Posterior cingulate gyrus (tissue), 11 donors: Measurements from ENCODE around the gene PHLDA2.
"Not testable (repeated sequence)": the region's sequence is repeated elsewhere in the genome, so short reads cannot be mapped to it uniquely, and the experiment has no call there.

ENCODE experiments used
- DNase-seq, 10 donors: peaks; one replicate each; pipeline versions ENCODE4 v3.0.0 to v3.0.0-alpha.2; 2020 to 2021; ENCODE audit warnings: mixed read lengths in 3 of 10
- intact Hi-C: fragments of 100-400 bp; cut with DNase I; formaldehyde crosslinking; loops from one replicate; pipeline ENCODE4 v1.15.1; 2023

PHLDA2 gene

DNA sequence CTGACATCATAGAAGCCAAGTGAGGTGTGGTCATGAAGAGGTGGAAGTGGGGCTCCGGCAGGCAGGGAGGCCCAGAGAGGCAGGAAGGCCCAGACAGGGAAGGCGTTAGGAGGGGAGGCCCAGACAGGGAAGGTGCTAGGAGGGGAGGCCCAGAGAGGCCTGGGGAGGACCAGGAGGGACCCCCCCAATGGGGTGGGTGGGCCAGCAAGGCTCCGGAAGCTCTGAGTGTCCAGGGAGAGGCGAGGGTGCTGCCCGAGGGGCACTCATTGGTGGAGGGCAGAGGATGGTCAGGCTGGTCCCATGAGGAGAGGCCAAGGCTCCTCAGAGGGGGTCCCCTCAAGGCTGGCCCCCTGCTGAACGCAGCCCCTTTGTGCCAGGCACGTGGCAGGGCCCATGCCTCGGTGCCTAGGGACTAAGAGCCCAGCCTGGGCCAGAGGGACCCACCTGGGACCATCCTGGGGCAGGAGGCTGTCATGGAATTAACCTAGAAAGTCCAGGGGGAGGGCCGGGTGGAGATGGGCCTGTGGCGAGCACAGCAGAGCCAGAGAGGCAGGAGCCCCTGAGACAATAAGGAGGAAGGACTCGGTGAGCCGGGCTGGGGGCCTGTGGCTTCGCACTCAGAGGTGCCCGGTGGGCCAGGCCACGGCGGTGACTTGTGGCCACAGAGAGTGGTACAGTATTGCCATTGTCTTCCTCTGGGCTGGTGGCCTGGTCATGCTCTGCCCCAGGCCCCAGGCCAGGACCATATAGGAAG lies 12.2 kb downstream of the PHLDA2 start:
- DNase-seq = no peak
- intact Hi-C loops = no loop called here

DNA sequence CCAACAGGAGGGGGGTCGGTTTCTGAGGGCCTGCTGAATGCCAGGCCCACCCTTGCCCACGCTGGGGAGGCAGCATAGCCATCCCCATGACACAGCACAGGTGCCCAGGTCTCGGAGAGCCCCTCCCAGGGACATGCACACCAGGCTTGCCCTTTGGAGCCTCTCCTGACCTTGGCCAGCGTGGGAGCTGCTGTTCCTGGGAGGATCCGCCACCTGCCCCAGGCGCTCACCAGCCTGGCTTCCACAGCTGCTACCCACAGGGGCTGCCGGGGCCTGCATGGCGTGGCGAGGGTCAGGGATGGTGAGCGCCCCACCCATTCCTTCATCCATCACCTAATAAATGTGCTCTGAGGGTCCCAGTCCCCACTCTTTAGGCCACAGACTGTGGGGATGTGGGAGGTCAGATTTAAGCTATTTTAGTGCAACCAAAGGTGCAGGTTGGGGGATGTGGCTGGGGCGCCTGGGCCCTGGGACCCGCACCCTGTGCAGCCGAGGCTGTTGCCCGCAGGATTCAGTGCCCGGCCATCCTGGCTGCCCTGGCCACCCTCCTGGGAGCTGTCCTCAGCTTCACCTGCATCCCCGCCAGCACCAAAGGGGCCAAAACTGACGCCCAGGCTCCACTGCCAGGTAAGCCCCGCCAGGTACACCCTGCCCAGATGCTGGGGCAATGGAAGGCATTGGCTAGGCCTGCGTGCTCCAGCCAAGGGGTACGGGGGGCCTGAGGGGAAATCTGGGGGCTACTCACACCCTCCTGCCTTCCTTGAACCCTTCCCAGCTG lies 12.9 kb downstream of the PHLDA2 start:
- intact Hi-C loops = no loop called here
- no peak for DNase-seq

DNA sequence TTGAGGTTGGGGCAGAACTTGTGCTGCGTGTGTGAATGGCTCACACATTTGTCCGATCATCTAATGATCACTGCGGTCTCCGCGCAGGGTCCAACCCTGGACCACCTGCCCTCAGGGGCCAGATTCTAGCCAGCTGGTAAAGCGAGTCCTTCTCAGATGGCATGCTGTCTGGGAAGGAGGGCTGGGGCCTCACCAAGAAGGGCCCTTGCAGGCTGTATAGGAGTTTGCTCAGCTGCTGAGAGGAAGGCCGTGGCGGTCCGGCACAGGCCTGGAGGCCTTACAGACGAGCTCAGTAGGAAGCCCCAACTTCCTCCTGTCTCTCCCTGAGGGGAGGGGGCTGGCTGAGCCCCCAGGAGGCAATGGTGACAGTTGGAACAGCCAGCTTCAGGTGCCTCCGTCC lies 13.7 kb downstream of the PHLDA2 start:
- intact Hi-C loops = no loop called here
- DNase-seq = no peak

DNA sequence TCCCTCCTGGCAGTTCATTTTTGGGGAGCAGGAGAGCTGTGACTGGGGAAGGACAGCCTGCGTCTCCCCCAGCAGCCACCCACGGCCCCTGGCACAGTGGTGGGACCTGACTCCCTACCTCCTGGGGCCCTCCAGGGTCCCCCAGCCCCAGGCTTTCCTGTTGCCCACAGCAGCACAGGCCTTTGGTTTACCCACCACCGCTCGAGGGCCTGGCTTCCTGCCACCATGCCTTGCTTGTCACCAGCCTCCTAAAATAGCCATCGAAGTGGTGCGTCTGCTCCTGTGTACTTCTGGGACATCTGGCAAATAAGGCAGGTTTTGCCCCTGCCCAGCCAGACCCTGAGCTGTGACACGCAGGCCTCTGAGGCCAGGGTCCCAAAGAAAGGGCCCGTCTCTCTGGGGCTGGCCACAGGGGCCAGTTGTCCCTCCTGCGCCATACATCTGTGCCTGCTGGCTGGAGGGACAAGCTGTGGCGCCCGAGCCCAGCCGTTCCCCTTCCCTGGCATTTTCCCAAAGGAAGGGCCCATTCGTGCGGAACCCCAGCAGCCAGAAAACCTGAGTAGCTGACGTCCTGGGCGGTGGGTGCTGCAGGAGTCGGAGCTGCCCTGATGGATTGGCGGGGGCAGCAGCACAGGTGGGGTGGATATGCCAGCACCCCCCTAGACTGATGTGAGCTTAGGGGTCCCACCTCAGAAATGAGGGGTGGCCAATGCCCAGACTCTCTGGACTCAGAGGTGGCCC lies 14.6 kb downstream of the PHLDA2 start:
- DNase-seq = peak in 7 of 10 donors; percentile 35 to 92 (median 75)
- intact Hi-C loops = no loop called here

DNA sequence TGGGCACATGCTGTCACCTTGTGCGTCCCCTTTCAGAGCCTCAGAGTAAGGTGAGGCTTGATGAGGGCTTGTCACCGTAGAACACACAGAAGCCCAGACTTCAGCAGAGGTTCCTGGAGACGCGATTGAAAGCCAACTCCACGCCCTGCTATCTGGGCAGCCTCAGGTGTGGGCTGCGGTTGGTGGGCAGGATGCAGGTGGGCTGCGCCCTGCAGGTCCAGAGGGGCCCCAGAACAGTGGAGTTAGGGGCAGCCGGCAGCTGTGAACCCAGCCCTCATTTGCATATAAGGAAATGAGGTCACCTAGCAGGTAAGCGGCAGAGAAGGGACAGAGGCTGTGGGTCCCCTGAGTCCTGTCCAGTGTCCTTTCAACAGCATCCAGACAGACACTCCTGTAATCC lies 15.4 kb downstream of the PHLDA2 start:
- no peak for DNase-seq
- intact Hi-C loops = no loop called here

DNA sequence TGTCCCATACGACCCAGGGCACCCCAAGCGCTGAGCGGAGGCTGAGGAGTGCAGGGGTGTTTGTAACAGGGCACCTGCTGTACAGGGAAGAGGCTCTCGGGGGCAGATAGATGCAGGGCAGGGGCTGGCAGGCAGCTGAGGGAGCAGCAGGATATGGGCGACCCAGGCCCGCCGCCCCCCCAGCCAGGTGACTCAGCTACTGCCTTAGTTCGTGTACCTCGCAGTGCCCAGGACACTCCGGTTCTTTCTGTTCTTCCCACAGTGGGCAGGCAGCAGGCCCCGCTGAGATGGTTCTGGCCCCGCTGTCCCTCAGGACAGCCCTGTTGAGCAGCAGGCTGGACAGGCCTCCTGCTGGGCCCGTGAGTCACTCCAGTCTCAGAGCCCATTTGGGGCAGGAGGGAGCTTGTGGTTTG lies 16.2 kb downstream of the PHLDA2 start:
- intact Hi-C loops = no loop called here
- DNase-seq = no peak

DNA sequence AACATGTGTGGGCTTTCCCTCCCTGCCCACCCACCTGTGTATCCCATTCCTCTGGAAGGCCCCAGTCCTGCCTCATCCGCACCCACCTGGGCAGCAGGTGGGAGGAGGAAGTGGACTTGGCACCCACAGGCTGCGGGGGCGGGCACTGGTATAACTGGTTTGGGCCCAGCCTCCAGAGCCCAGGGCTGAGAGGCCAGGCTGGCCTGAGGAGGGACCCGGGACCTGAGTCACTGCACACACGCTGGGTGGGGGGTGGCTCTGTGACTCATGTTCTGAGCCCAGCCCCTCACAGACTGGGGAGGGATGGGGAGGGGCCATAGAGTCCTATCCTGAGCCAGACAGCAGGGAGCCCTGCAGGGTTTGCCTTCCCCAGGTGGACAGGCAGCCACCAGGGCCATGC lies 16.7 kb downstream of the PHLDA2 start:
- no peak for DNase-seq
- intact Hi-C loops = no loop called here

DNA sequence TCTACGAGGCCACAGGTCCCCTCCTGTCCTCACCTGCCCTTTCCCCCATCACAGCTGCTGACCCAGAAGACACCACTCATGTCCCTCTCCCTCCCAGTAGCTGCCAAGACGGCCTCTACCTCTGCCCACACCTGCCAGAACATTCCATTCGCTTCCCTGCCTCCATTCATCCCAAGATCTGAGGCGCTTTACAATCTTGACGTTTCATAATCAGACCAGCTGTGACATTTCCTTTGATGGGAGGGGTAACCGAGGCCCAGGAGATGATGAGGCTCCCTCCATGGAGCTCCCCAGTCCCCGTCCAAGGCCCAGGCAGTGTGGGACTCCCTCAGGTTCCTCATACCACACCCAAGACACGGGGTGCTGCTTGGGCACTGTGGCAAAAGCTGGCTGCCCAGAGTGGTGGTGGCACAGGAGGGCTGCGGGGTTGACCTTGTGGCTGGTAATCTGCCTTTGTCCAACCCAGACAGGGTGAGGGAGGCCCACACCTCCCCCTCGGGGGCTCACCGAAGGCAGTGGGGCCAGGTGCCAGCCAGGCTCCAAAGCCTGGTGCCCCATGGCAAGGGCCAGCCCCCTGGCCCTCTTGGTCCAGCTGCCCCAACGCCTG lies 17.3 kb downstream of the PHLDA2 start:
- intact Hi-C loops = no loop called here
- DNase-seq = no peak

DNA sequence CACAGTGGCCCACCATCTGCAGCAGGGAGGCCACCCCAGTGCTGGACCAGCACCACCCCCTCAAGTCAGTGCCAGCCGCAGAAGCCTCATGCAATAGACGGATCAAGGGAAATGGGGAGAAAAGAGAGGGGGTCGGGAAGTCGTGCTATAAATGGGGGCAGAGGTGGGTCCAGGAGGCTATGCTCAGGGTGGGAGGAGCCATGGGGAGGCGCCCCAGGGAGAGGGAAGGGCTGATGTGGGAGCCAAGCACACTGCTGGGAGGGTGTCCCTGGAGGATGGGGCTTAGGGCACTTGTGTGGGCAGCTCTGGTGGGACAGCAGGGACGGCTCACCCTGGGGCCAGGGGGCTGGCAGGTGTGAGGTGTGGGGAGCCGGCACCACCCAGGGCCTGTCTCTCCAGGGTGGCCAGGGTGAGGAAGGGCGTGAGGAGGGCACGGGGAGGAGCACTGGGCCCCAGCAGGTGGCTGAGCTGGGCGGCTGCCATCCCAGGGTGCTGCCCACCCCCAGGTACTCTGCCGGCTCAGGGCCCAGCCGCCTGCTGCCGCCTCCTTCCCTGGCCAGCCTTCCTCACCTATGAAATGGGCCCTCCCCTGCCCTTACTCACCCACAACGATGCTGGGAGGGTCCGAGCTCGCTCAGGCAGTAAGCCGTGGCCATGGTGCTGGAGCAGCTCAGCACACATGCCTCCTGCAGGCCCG lies 18.0 kb downstream of the PHLDA2 start:
- intact Hi-C loops = no loop called here
- DNase-seq = no peak

DNA sequence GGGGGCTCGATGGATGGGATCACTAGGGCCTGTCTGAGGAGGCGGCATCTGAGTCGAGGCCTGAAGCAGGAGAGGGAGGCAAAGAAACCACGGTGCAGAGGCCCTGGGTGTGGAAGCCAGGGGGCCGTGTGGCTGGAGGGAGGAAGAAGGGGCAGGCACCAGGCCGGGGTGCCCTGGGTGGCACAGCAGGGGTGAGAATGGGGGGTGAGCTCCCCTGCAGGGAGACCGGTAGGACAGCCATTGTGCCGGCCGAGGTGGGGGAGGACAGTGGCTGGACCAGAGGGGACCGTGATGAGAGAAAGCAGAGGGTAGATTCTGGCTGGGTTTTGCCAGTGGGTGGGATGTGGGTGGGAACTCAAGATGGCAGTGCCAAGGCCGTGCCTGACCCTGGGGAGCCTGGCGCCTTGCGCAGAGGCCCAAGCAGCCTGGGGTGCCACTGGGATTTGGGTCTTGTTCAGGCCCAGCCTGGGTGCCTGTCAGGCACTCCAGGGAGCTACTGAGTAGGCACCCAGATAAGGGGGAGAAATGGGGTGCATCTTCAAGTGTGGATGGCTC lies 18.7 kb downstream of the PHLDA2 start:
- DNase-seq = no peak
- intact Hi-C loops = no loop called here

DNA sequence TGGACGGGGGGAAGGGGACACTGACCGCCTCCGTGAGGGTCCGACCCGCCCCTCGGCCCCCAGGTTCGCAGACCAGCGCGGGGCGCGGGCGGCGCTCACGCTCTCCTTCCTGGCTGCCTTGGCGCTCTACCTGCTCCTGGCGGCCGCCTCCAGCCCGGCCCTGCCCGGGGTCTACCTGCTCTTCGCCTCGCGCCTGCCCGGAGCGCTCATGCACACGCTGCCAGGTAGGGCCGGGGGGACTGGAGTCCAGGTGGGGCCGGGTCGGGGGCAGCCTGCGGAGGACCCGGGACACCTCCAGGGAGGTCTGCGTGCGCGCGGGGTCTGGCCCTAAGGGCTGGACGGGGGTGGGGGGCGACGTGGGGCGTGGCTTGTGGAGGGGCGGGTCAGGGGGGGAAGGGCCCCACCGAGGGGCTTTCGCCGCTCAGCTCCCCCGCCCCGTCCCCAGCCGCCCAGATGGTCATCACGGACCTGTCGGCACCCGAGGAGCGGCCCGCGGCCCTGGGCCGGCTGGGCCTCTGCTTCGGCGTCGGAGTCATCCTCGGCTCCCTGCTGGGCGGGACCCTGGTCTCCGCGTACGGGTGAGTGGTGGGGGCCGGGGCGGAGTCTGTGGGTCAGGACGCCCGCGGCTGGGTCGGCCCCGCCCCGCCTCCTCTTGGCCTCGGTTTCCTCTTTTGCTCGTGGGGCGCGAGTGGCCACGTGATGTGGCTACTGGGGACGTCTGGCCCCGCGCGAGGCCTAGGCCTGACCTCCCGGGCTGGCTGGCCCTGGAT lies 19.9 kb downstream of the PHLDA2 start:
- intact Hi-C loops = no loop called here
- no peak for DNase-seq

DNA sequence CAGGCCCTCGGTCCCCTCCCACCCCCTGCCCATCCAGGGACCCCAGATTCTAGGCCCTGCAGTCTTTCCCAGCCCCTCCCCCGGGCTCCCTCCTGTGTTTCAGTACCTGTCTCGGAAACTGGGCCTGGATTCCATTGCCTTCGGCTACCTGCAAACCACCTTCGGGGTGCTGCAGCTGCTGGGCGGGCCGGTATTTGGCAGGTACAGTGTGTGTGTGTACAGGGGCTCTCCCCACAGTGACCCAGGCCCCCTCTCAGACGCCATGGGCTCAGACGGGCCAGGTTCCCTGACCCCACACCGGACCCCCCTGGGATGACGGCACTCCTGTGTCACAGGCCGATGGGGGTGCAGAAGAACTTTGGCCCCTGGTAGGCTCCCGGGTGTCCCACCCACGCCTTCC lies 21.1 kb downstream of the PHLDA2 start:
- no peak for DNase-seq
- intact Hi-C loops = no loop called here

DNA sequence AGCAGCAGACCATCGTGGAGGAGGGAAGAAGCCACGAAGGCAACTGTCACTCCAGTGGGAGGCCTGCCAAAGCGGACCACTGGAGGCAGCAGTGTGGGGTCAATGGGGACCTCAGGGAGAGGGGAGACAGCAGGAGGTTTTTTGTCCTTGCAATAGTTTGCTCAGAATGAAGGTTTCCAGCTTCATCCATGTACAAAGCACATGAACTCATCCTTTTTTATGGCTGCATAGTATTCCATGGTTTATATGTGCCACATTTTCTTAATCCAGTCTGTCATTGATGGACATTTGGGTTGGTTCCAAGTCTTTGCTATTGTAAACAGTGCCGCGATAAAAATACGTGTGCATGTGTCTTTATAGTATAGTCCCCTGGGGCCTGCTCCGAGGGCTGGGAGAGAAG lies 23.9 kb downstream of the PHLDA2 start:
- intact Hi-C loops = not testable (repeated sequence)

DNA sequence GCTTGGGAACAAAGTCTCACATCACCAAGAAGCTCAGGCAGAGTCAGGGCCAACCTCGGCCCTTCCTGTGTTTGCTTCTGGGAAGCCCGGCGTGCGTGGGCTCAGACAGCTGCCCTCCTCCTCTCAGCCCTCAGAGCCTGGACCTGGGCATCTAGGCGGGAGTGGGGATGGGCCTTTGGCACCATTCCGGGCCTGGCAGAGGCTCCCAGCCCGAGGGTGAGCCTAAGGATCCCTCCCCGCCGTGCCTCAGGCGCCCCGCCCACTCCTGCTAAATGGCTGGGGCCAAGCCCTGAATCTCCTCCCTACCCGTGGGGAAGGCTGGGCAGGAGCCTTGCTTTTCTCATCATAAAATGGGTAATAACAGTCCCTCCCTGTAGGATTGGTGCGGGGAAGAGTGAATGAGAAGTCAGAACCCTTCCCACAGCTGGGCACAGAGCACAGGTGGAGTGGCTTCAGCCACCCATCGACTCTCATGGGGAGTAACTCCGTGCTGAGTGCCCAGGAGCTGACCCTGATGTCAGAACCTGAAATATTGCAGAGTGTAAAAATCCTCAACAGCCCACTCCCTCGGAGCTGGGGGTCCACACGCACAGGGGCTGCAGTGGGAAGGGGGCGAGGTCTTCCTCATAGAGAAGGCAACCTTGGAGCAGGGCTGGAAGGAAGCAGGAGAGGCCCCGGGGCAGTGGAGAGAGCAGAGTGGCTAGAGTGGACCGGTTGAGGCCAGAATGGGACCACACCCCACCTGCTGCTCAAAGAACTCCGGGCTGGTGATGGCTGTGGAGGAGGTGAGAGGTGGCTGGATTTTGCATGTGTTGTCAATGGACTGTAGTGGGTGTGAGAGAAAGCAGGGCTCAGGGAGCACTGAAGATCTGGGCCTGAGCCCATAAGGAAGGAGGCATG lies 24.8 kb downstream of the PHLDA2 start:
- intact Hi-C loops = no loop called here
- no peak for DNase-seq

More for the DNA sequence above, 23.9 kb downstream of the PHLDA2 start:
- DNase-seq = not testable (repeated sequence)

DNA sequence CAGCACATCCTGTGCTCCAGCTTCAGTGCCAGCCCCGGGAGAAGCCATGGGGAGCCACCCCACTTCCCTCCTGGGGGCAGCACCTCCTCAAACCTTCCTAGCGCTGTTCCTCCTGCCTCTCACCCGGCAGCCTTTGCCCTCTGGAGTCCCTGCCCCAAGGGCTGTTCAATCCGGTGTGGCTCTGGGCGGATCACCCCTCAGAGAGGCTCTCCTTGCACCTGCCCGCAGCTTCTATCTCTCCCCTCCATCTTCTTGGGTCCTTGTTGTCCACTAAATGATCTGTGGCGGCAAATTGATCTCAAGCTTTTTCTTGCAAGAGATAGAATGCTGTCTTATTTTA lies 25.6 kb downstream of the PHLDA2 start:
- DNase-seq = no peak
- intact Hi-C loops = no loop called here

DNA sequence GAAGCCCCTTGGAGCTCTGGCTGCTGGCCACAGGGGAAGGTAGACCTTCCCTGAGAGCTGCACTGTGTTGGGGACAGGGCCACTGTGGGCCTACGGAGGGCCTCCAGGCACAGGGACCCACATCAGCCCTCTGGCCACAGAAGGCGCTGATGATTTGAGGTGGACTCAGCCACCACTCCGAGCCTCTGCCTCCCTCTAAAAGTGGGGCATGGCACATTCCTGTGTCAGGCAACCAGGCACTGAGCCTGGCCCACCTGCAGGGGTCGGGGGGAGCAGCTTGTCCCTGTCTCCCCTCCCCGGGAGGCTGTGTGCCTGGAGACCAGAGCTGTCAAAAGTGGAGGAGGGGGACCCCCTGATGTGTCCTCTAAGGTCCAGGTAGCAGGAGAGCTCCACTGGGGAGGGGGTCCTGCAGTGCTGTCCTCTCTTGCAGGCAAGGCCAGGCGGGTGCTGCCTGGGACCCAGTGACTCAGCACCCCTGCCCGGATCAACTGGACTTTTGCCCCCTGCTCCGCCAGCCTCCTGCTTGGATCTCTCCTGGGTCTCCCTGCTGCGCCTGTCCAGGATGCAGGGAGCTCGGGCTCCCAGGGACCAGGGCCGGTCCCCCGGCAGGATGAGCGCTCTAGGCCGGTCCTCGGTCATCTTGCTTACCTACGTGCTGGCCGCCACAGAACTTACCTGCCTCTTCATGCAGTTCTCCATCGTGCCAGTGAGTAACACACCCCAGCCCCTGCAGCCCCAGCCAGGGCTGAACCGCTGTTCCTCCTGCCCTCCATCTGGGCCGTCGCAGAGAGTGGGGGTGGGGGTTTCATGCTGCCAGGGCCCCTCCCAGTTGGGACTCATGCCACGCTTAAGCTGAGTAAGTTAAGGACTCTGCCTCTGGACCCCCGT lies 26.2 kb downstream of the PHLDA2 start:
- no peak for DNase-seq
- intact Hi-C loops = no loop called here
